H1 (cell line): ENCODE results near the gene IFT20. TPM values are rescaled to one million over a fixed set of nuclear protein-coding genes. Genes with fewer than 3 reads are reported as not detected.

Experiments used
- CTCF ChIA-PET: fragments of 300-600 bp; sonication (Branson Sonifier 250); formaldehyde crosslinking; loops from one replicate; lab custom pipeline; 2021; ENCODE audit not compliant: partially characterized antibody; lab: Charles Lee
- POLR2A ChIA-PET: fragments of 300-600 bp; sonication (Branson Sonifier 250); formaldehyde crosslinking; loops from one replicate; lab custom pipeline; 2021; ENCODE audit warnings: inconsistent platforms; ENCODE audit not compliant: partially characterized antibody; lab: Charles Lee
- DNase-seq, 2 experiments: peaks; one replicate each; pipeline versions ENCODE4 v3.0.0 to v3.0.0-alpha.2; 2010 to 2022; ENCODE audit warnings: low spot score in 2 of 2, low read depth in 1 of 2, mixed read lengths in 1 of 2
- FAIRE-seq: peaks from 2 replicates; lab custom pipeline; 2011; peaks lifted over from hg19 to GRCh38; lab: Jason Lieb, UNC
- H2AFZ ChIP-seq: 2 replicates; pipeline ENCODE4 v1.8.1; 2012; ENCODE audit warnings: low read length, inconsistent platforms
- H2AK5ac ChIP-seq: 2 replicates; pipeline ENCODE4 v1.6.1; 2013; ENCODE audit warnings: low read depth, low read length
- H2BK120ac ChIP-seq: replicated peaks from 2 replicates; pipeline ENCODE3; 2013; ENCODE audit warnings: low read depth, low read length, inconsistent platforms
- H2BK12ac ChIP-seq: 2 replicates; pipeline ENCODE4 v1.6.1; 2013; ENCODE audit warnings: low read depth, low read length
- H2BK15ac ChIP-seq: 2 replicates; pipeline ENCODE4 v1.6.1; 2013; ENCODE audit warnings: low read length
- H2BK20ac ChIP-seq: 2 replicates; pipeline ENCODE4 v1.6.1; 2013; ENCODE audit warnings: low read length
- H2BK5ac ChIP-seq: 2 replicates; pipeline ENCODE4 v1.6.1; 2013; ENCODE audit warnings: low read depth, low read length
- H3K14ac ChIP-seq: 2 replicates; pipeline ENCODE4 v1.6.1; 2013; ENCODE audit warnings: inconsistent platforms; ENCODE audit not compliant: insufficient read length
- H3K18ac ChIP-seq: 2 replicates; pipeline ENCODE4 v1.6.1; 2013; ENCODE audit warnings: low read length; ENCODE audit errors: extremely low read depth
- H3K23ac ChIP-seq: 2 replicates; pipeline ENCODE4 v1.6.1; 2013; ENCODE audit warnings: inconsistent platforms; ENCODE audit not compliant: insufficient read length
- H3K23me2 ChIP-seq: 2 replicates; pipeline ENCODE4 v1.6.1; 2013; ENCODE audit warnings: low read depth, low read length
- H3K27ac ChIP-seq: 2 replicates; pipeline ENCODE4 v1.6.1; 2011; ENCODE audit warnings: low read depth, low read length, inconsistent platforms
- H3K27me3 ChIP-seq, 4 experiments: replicated peaks in 1 of 4; 1 replicate in 1 of 4; 2 replicates in 3 of 4; pipeline versions ENCODE4 v1.6.1 to v1.8.1; 2011 to 2013; ENCODE audit warnings: low read length in 3 of 4, mild to moderate bottlenecking in 3 of 4, inconsistent platforms in 2 of 4, mixed read lengths in 2 of 4, moderate library complexity in 1 of 4; ENCODE audit not compliant: control insufficient read depth in 3 of 4, insufficient read depth in 3 of 4; ENCODE audit errors: extremely low read depth in 1 of 4
- H3K36me3 ChIP-seq, 4 experiments: 2 replicates each; pipeline versions ENCODE4 v1.6.1 to v1.8.1; 2011 to 2013; ENCODE audit warnings: mild to moderate bottlenecking in 4 of 4, low read length in 3 of 4, moderate library complexity in 2 of 4, control low read depth in 1 of 4, inconsistent platforms in 1 of 4; ENCODE audit not compliant: insufficient read depth in 4 of 4, control insufficient read depth in 2 of 4
- H3K4ac ChIP-seq: replicated peaks from 2 replicates; pipeline ENCODE3; 2013; ENCODE audit warnings: low read length, low read depth, mixed read lengths, inconsistent platforms; ENCODE audit not compliant: insufficient read length
- H3K4me1 ChIP-seq, 4 experiments: replicated peaks in 1 of 4; 1 replicate in 1 of 4; 2 replicates in 3 of 4; pipeline versions ENCODE4 v1.6.1 to v1.8.1; 2011 to 2013; ENCODE audit warnings: low read length in 3 of 4, inconsistent platforms in 2 of 4, mixed read lengths in 1 of 4; ENCODE audit not compliant: insufficient read depth in 4 of 4, control insufficient read depth in 3 of 4
- H3K4me2 ChIP-seq, 2 experiments: 2 replicates each; pipeline versions ENCODE4 v1.6.1 to v1.8.1; 2011 to 2013; ENCODE audit warnings: low read depth in 2 of 2, low read length in 2 of 2, control low read depth in 1 of 2, inconsistent platforms in 1 of 2, mild to moderate bottlenecking in 1 of 2; ENCODE audit not compliant: insufficient read depth in 1 of 2
- H3K4me3 ChIP-seq, 4 experiments: fragments of 200-600, 300-600 bp in 1 of 4; sonication (generic), shearing (Covaris generic), sonication (Bioruptor Twin) in 1 of 4; 2 replicates each; pipeline versions ENCODE4 v1.5.1 to v1.8.1; 2011 to 2016; ENCODE audit warnings: low read length in 4 of 4, low read depth in 3 of 4, control low read depth in 2 of 4, inconsistent platforms in 2 of 4, mild to moderate bottlenecking in 2 of 4, mixed read lengths in 1 of 4, moderate library complexity in 1 of 4; ENCODE audit not compliant: insufficient read depth in 2 of 4; ENCODE audit errors: extremely low read depth in 1 of 4
- H3K56ac ChIP-seq: replicated peaks from 2 replicates; pipeline ENCODE3; 2013; ENCODE audit warnings: low read depth, mild to moderate bottlenecking, mixed read lengths, low read length, inconsistent platforms; ENCODE audit not compliant: insufficient read length
- H3K79me1 ChIP-seq: 2 replicates; pipeline ENCODE4 v1.6.1; 2013; ENCODE audit warnings: low read depth, low read length, control low read depth
- H3K79me2 ChIP-seq, 2 experiments: 2 replicates each; pipeline versions ENCODE4 v1.6.1 to v1.8.1; 2012 to 2013; ENCODE audit warnings: low read length in 2 of 2, mild to moderate bottlenecking in 2 of 2, inconsistent platforms in 1 of 2; ENCODE audit not compliant: insufficient read depth in 2 of 2, control insufficient read depth in 1 of 2
- H3K9ac ChIP-seq, 4 experiments: replicated peaks in 1 of 4; 1 replicate in 1 of 4; 2 replicates in 3 of 4; pipeline versions ENCODE4 v1.6.1 to v1.8.1; 2011 to 2013; ENCODE audit warnings: low read depth in 3 of 4, low read length in 3 of 4, control low read depth in 2 of 4, mild to moderate bottlenecking in 2 of 4, moderate library complexity in 2 of 4, inconsistent platforms in 1 of 4; ENCODE audit errors: extremely low read depth in 1 of 4
- H3K9me3 ChIP-seq, 2 experiments: 2 replicates each; pipeline versions ENCODE4 v1.6.1 to v1.8.1; 2012 to 2013; ENCODE audit warnings: mild to moderate bottlenecking in 2 of 2, moderate library complexity in 2 of 2, control low read depth in 1 of 2, inconsistent platforms in 1 of 2, low read depth in 1 of 2, low read length in 1 of 2, mixed read lengths in 1 of 2; ENCODE audit not compliant: insufficient read depth in 2 of 2
- H4K20me1 ChIP-seq, 2 experiments: replicated peaks in 1 of 2; 2 replicates each; pipeline versions ENCODE3 to v1.8.1; 2011 to 2013; ENCODE audit warnings: inconsistent platforms in 2 of 2, low read length in 2 of 2, mild to moderate bottlenecking in 1 of 2; ENCODE audit not compliant: insufficient read depth in 2 of 2, control insufficient read depth in 1 of 2
- H4K5ac ChIP-seq: 2 replicates; pipeline ENCODE4 v1.6.1; 2013; ENCODE audit warnings: low read length, low read depth, mixed read lengths, inconsistent platforms; ENCODE audit not compliant: insufficient read length
- H4K8ac ChIP-seq: 2 replicates; pipeline ENCODE4 v1.8.0; 2013; ENCODE audit warnings: mild to moderate bottlenecking, moderate library complexity, low read length, inconsistent platforms; ENCODE audit not compliant: insufficient read depth; ENCODE audit errors: extremely low read depth
- H4K91ac ChIP-seq: replicated peaks from 2 replicates; pipeline ENCODE3; 2013; ENCODE audit warnings: low read length, mixed read lengths, inconsistent platforms; ENCODE audit not compliant: insufficient read length
- CREB1 ChIP-seq: IDR thresholded peaks from 2 replicates; pipeline ENCODE4 v1.6.1; 2012; ENCODE audit warnings: inconsistent platforms
- CTBP2 ChIP-seq: IDR thresholded peaks from 2 replicates; pipeline ENCODE4 v1.7.0; 2011; ENCODE audit warnings: borderline replicate concordance, mild to moderate bottlenecking, moderate library complexity, mixed read lengths, low read length; ENCODE audit not compliant: insufficient read depth, insufficient read length
- FOSL1 ChIP-seq: IDR thresholded peaks from 2 replicates; pipeline ENCODE4 v1.6.1; 2011; ENCODE audit warnings: mild to moderate bottlenecking, low read depth, low read length, moderate library complexity; ENCODE audit not compliant: insufficient read depth
- JUN ChIP-seq: IDR thresholded peaks from 2 replicates; pipeline ENCODE4 v1.6.1; 2011; ENCODE audit warnings: low read depth, mild to moderate bottlenecking, improper control_type of control experiment, low read length
- JUND ChIP-seq: IDR thresholded peaks from 2 replicates; pipeline ENCODE4 v1.6.1; 2011; ENCODE audit warnings: mild to moderate bottlenecking, improper control_type of control experiment, low read length
- NRF1 ChIP-seq: IDR thresholded peaks from 2 replicates; pipeline ENCODE4 v1.6.1; 2011; ENCODE audit warnings: mild to moderate bottlenecking, low read depth, low read length, improper control_type of control experiment
- SIX5 ChIP-seq: IDR thresholded peaks from 2 replicates; pipeline ENCODE4 v1.6.1; 2011; ENCODE audit warnings: mild to moderate bottlenecking, low read depth, low read length
- WGBS, 2 experiments: shearing (Covaris generic) in 1 of 2; methylation state at CpG; one replicate each; pipeline versions ENCODE4 v1.1.6 to v1.1.7; 2013 to 2015; ENCODE audit warnings: low lambda C conversion rate in 2 of 2, mixed read lengths in 2 of 2, inconsistent platforms in 1 of 2, low coverage in 1 of 2, missing lambda C conversion rate in 1 of 2; ENCODE audit not compliant: insufficient replicate concordance in 2 of 2, insufficient coverage in 1 of 2, insufficient read length in 1 of 2; ENCODE audit errors: extremely low coverage in 1 of 2, missing lambda C conversion rate in 1 of 2; 5-methylcytosine and 5-hydroxymethylcytosine counted together
- polyA plus RNA-seq, 7 experiments: library from polyadenylated mRNA; depleted of rRNA in 3 of 7; stranded (reverse) in 5 of 7; unstranded in 2 of 7; fragments of >200 nt in 5 of 7; fragments of 200-250 nt in 2 of 7; gene quantifications; 1 replicate in 5 of 7; 2 replicates in 1 of 7; 4 replicates in 1 of 7; pipeline versions ENCODE4 v1.2.1 to v1.2.3, GENCODE V29; 2011 to 2013; ENCODE audit warnings: missing spikeins in 2 of 7, mixed read lengths in 2 of 7
- total RNA-seq: library from RNA; stranded (reverse); fragmentation: NEBNext Ultra II Directional; extraction: Animal tissue kit (Norgen Biotek cat#: 25700); gene quantifications from 2 replicates; pipeline ENCODE4 v1.2.1, GENCODE V29; 2021

IFT20 gene
- total and polyA plus RNA-seq, 2 of the 8 experiments (the other 6 are each of a cell fraction or from before 2014, with no cell fraction given), result 9.0 to 21.0 TPM

DNA sequence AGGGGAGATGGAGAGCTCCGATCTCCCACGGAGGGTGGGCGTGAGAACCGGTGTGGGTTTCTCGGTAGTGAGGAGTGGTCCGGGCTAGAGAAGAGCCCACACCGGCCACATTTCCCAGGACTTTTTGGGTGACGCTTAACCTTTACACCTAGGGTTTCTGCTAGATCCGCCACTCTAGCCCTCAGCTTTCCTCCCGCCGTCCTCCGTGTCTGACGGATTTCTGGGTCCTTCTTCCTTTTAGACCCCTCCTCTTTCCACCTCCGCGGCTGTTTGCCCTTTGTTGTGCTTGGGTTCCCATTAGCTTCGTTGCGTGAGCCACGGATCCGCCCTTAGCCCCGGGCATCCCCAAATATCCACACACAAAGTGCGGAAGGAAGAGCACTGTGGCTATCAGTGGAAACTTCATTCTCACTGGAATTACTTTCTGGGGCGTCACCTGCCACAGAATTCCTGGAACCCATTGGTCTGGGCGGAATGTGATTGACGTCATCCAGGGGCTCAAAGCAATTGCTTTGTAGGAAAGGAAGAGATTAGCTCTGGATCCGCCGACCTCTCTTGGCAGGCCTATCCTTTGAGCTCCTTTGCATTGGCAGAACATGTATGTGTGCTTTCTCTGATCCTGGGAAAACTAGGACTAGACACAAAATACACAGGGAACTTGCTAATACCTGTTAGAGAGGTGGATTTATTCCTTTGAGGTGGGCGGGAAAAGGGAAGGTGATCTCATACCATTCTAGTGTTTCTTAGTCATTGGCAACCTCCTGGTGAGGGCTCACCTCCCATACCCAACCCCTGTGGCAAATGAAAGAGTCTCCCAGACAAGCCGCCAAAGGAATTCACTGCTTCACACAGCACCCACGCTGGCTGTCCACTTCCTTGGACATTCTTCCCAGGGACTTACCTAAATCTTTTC, 943 bp upstream of the IFT20 start:
- H3K27me3 ChIP-seq, result no peaks in the 10 kb centered on the region
- H4K8ac ChIP-seq, result peak overlapping the region; percentile 66; the same call in 1 of the 2 replicates
- H3K9ac ChIP-seq, result peak overlapping the region; percentile 68 to 83 (median 78)
- H3K14ac ChIP-seq, result no peak overlapping the region
- H2AK5ac ChIP-seq, result no peak overlapping the region
- peak overlapping the region; percentile 72 for H3K27ac ChIP-seq
- H3K9me3 ChIP-seq, result no peaks in the 10 kb centered on the region
- peaks cover 2% of the 10 kb centered on the region in 2 experiments for H4K20me1 ChIP-seq
- H3K4me2 ChIP-seq, result peak overlapping the region; percentile 90 to 91
- peaks cover 10% of the 10 kb centered on the region; the same call in 1 of the 2 replicates for H3K23me2 ChIP-seq
- H3K18ac ChIP-seq, result no peak overlapping the region; the same call in 1 of the 2 replicates
- H2BK12ac ChIP-seq, result no peak overlapping the region
- no peak overlapping the region for H3K23ac ChIP-seq
- peak overlapping the region; percentile 70 for H2AFZ ChIP-seq
- no peak overlapping the region for H2BK15ac ChIP-seq
- peak; percentile 57 for FAIRE-seq
- no peak overlapping the region for H4K5ac ChIP-seq
- no peak overlapping the region for H2BK120ac ChIP-seq
- peak overlapping the region; percentile 87 to 95 (median 92) for H3K4me3 ChIP-seq
- peak in 1 of 2 experiments; percentile 70 for DNase-seq
- ChIA-PET POLR2A (interaction anchor here (0.9 to 2.9 kb wide), 16 partner anchors 8 to 274 kb away, joined by 3 to 19 read pairs (median 7); partner anchors contain the start of genes POLDIP2, SEBOX and TMEM97), CTCF (interaction anchor here (0.7 to 1.9 kb wide), 11 partner anchors 9 to 85 kb away, joined by 3 to 7 read pairs (median 4); partner anchors contain the start of gene VTN)
- peak overlapping the region; percentile 38 for H3K56ac ChIP-seq
- H4K91ac ChIP-seq, result peak overlapping the region; percentile 38
- H2BK20ac ChIP-seq, result no peak overlapping the region
- no peak overlapping the region for H3K4ac ChIP-seq
- 5% methylated on average over 25 of the region's 29 CpGs; no CpG with 5 or more reads in 1 of the 2 experiments for WGBS, 2 experiments
- peaks cover 0 to 3% (median under 1%) of the 10 kb centered on the region in 4 experiments; a peak in 4 of 8 replicates for H3K36me3 ChIP-seq
- peak overlapping the region; percentile 77 for H2BK5ac ChIP-seq
- peaks cover 0 to 10% (median 8%) of the 10 kb centered on the region in 4 experiments; a peak in 6 of 7 replicates for H3K4me1 ChIP-seq
- H3K79me1 ChIP-seq, result peaks cover 16% of the 10 kb centered on the region
- H3K79me2 ChIP-seq, result peaks cover 0 to 13% of the 10 kb centered on the region in 2 experiments; a peak in 2 of 4 replicates
- 0 out of 2 replicates have a peak, but pooled peaks have one; percentile 25 for TF ChIP-seq JUN
- no peak for TF ChIP-seq CTBP2
- TF ChIP-seq SIX5, result no peak
- peak; percentile 71 for TF ChIP-seq JUND
- TF ChIP-seq CREB1, result peak; percentile 83
- no peak for TF ChIP-seq NRF1
- no peak for TF ChIP-seq FOSL1
